Psoas muscle (tissue), 8 donors: ENCODE results near the gene FOXN1. TPM values are rescaled to one million over a fixed set of nuclear protein-coding genes. Genes with fewer than 3 reads are reported as not detected.
A peak's percentile ranks its signal among the peaks of the same experiment; 100 is the strongest.

Experiments
- ATAC-seq, 4 donors: fragments of 200-7000 bp; cut with Tn5 transposase; one replicate each; pipeline ENCODE4 v1.9.1; 2020; ENCODE audit warnings: moderate library complexity in 3 of 4, mild to moderate bottlenecking in 2 of 4
- DNase-seq, 2 donors: peaks; one replicate each; pipeline ENCODE4 v3.0.0-alpha.2; 2020
- H3K27ac ChIP-seq: fragments of 200-600 bp; one replicate; pipeline ENCODE4 v1.8.0; 2022
- H3K27me3 ChIP-seq, 3 donors: fragments of 200-600 bp in 1 of 3; one replicate each; pipeline versions ENCODE4 v1.6.1 to v1.8.0; 2013 to 2022; ENCODE audit warnings: low read length in 2 of 3, mild to moderate bottlenecking in 2 of 3, moderate library complexity in 1 of 3; ENCODE audit not compliant: insufficient read depth in 3 of 3
- H3K36me3 ChIP-seq, 2 donors: fragments of 200-600 bp in 1 of 2; one replicate each; pipeline versions ENCODE4 v1.6.1 to v1.8.0; 2013 to 2022; ENCODE audit warnings: low read depth in 1 of 2, mild to moderate bottlenecking in 1 of 2, moderate library complexity in 1 of 2; ENCODE audit not compliant: insufficient read depth in 1 of 2
- H3K4me1 ChIP-seq: fragments of 200-600 bp; one replicate; pipeline ENCODE4 v1.8.0; 2022
- H3K4me3 ChIP-seq: fragments of 200-600 bp; one replicate; pipeline ENCODE4 v1.8.0; 2022; ENCODE audit warnings: mild to moderate bottlenecking
- H3K9me3 ChIP-seq: fragments of 200-600 bp; one replicate; pipeline ENCODE4 v1.8.0; 2022
- WGBS, 3 donors: extraction: QIAGEN DNeasy Blood & Tissue Kit; methylation state at CpG; one replicate each; pipeline versions ENCODE4 v1.1.6 to v1.1.7; 2013; 5-methylcytosine and 5-hydroxymethylcytosine counted together
- intact Hi-C, 2 donors: fragments of 100-400 bp; cut with DNase I; formaldehyde crosslinking; loops; one replicate each; pipeline versions ENCODE4 v1.11.0 to v1.14.2; 2022
- polyA plus RNA-seq, 3 donors: library from polyadenylated mRNA; stranded (reverse); fragments of 200-250 nt; gene quantifications; one replicate each; pipeline ENCODE4 v1.2.3, GENCODE V29; 2013
- total RNA-seq, 4 donors: library from RNA; stranded (reverse); fragmentation: NEBNext Ultra II Directional in 2 of 4; extraction: Animal tissue kit (Norgen Biotek cat#: 25700) in 2 of 4; gene quantifications; one replicate each; pipeline versions ENCODE4 v1.2.1 to v1.2.4, GENCODE V29; 2021 to 2023
- TF ChIP-seq, protein P1 (sequence below): fragments of 200-600 bp; IDR thresholded peaks from one replicate; pipeline ENCODE4 v1.8.0; 2022; ENCODE audit warnings: antibody characterized with exemption
- donor health status: healthy with polysubstance abuse.
- donor health status: DM: no; HTN: no; CAD: no; lungs with moderate emphysema.
- donor health status: Bipolar disorder and iron deficiency.
- donor health status: healthy.
- donor health status: DM: yes; HTN: yes; CAD: no.
- donor health status: DM: no; HTN: no; CAD: no.
- donor health status: DM: no; HTN: no; CAD: no.
- donor health status: DM: yes; HTN: yes; CAD: no.

The FOXN1 gene
- total and polyA plus RNA-seq, 7 donors = not detected

DNA sequence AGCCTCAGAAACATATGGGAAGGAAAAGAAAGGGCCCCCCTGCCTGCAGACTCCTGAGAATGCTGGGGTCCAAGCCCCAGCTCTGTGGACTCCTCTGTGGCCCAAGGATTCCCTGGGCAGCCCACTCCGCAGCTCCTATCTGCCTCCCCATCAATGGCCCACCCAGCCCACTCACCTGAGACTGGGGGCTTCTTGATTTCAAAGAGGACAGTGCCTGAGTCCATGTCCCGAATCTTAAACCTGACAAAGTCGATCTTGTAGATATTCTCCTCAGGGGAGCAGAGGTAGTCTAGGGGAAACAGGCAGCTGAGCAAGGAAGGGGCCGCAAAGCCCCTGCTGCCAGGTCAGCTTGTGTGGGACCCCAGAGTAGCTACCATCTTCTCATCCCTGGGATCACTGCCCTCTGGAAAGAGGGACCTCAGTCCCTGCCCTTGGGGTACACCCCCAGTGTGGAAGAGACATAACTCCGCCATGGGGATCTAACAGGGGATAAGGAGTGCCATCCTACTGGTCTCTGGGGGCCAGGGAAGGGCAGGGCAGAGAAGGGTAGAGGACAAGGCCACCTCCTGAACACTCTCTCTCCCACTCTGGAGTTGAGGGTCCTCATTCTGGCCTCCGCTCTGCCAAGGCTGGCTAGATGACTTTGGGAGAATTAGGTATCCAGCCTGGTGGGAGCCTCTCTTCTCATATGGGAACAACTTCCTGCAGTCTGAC is 42.4 kb downstream of the FOXN1 start:
- H3K27ac ChIP-seq = no peak overlapping the region
- intact Hi-C loops = no loop called here
- 88 to 89% (median 89%) methylated on average over 6 of the region's 6 CpGs for WGBS, 3 donors

DNA sequence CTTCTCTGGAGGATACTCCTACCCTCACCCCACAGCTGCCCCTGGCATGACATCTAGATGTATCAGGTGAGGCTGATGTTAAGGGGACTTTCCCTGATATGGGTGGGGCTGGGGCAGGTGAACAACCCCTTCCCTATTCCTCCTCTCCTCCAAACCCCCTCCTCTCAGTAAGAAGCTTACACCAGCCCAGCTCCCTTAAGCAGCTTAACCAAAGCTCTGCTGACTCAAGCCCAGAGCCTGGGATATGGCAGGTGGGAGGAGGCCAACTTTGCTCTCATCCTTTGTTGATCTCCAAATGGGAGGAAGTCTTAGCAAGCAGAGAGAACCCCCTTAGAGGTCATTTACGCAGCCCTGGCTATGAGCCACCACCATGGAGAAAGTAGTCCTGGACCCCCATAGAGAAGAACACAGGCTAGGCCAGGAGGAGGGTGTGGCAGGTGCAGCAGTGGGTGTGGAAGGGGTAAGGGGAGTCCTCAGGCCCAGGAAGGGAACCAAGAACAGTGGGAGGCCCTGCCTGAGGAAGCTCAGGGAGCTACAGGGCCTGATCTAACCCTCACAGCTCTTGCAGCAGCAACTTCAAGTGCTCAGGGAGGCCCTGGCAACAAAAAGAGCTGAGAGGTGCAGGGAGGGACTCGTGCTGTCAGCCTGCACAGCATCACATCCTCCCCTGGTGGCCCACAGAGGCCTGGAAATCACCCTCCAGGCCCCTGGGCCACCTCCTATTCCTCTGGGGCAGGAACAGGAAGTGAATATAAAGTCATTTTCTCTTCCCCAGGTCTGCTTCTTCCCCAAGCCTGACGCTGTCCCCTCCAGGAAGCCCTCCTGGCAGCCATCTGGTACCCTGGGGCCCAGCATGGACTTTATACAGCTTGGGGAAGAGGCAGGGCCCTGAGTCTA is 43.3 kb downstream of the FOXN1 start:
- Histone ChIP-seq H3K27me3 (no peaks in the 10 kb centered on the region), H3K36me3 (peaks cover 0 to 23% of the 10 kb centered on the region in 2 donors), H3K4me3 (no peak overlapping the region), H3K4me1 (peaks cover 5% of the 10 kb centered on the region), H3K27ac (no peak overlapping the region), H3K9me3 (no peaks in the 10 kb centered on the region)
- WGBS, 3 donors = 77 to 84% (median 79%) methylated on average over 3 of the region's 3 CpGs
- no peak for DNase-seq
- TF ChIP-seq, protein P1, sequence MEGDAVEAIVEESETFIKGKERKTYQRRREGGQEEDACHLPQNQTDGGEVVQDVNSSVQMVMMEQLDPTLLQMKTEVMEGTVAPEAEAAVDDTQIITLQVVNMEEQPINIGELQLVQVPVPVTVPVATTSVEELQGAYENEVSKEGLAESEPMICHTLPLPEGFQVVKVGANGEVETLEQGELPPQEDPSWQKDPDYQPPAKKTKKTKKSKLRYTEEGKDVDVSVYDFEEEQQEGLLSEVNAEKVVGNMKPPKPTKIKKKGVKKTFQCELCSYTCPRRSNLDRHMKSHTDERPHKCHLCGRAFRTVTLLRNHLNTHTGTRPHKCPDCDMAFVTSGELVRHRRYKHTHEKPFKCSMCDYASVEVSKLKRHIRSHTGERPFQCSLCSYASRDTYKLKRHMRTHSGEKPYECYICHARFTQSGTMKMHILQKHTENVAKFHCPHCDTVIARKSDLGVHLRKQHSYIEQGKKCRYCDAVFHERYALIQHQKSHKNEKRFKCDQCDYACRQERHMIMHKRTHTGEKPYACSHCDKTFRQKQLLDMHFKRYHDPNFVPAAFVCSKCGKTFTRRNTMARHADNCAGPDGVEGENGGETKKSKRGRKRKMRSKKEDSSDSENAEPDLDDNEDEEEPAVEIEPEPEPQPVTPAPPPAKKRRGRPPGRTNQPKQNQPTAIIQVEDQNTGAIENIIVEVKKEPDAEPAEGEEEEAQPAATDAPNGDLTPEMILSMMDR = no peak
- intact Hi-C loops = no loop called here
- no peak for ATAC-seq

More for the DNA sequence above, 42.4 kb downstream of the FOXN1 start:
- TF ChIP-seq, protein P1 = no peak
- Histone ChIP-seq H3K4me3 (no peak overlapping the region), H3K36me3 (peaks cover 0 to 14% of the 10 kb centered on the region in 2 donors), H3K9me3 (no peaks in the 10 kb centered on the region), H3K27me3 (no peaks in the 10 kb centered on the region), H3K4me1 (peaks cover 5% of the 10 kb centered on the region)
- DNase-seq (no peak), ATAC-seq (no peak)

DNA sequence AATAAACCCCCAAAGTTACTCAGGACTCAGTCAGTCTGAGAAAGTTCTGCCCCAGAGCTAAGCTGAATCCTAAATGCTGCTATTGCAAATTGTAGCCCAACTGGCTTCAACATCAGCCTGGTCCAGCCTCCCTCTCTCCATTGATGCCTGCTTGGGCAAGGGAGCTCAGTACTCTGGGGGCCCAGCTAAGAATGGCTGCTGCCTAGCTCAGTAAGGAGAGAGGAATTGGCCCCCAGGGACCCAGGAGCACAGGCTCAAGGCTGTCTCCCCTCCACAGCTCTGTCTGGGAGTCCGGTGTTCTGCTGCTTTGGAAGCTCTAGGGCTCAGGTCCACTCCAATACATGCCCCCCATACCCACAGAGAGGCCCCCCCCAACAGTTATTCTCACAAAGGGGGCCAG is 44.7 kb downstream of the FOXN1 start:
- H3K27me3 ChIP-seq = no peaks in the 10 kb centered on the region
- no peak overlapping the region for H3K4me3 ChIP-seq
- DNase-seq = no peak
- H3K27ac ChIP-seq = no peak overlapping the region
- intact Hi-C loops = no loop called here
- WGBS, 3 donors = 75 to 100% (median 92%) methylated on average over 1 of the region's 1 CpG
- H3K9me3 ChIP-seq = no peaks in the 10 kb centered on the region
- no peak for ATAC-seq
- H3K36me3 ChIP-seq = peaks cover 0 to 37% of the 10 kb centered on the region in 2 donors
- TF ChIP-seq, protein P1 = no peak
- H3K4me1 ChIP-seq = peaks cover 5% of the 10 kb centered on the region

DNA sequence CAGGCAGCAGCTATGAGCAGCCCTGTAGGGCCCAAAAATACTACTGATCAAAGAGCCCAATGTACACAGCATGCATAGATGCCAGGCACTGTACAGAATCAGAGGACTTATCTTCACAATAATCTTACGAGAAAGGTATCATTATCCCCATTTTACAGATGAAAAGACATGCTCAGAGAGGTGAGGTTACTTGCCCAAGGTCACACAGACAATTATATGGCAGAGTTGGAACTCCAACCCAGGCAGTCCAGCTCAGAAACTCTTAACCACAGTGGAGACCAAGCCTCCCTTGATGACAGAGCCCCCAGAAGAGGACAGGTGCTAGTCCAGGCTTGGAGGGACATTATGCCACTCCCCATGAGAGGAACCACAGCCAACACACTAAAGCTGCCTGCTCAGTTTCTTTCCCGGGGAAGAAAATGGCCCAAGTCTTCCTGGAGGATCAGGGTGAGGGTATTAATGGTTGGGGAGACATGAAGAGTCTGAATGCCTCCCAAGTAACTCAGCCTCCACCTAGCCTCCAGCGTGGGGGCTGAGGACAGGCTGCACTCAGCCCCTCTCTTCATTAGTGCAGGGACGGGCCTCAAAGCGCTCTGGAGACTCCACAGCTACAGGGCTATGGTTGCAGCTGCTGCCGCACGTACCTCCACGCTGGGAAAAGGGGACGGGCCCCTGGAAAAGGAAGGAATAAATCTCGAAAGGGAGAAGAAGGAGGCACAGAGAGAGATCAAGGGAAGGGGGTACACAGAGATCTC is 45.5 kb downstream of the FOXN1 start:
- TF ChIP-seq, protein P1 = no peak
- intact Hi-C loops = no loop called here

More for the DNA sequence above, 45.5 kb downstream of the FOXN1 start:
- 17 to 29% (median 21%) methylated on average over 10 of the region's 10 CpGs for WGBS, 3 donors
- DNase-seq = no peak
- peak in 3 of 4 donors; percentile 4 to 6 (median 4) for ATAC-seq
- Histone ChIP-seq H3K4me3 (peak overlapping the region; percentile 91), H3K9me3 (no peaks in the 10 kb centered on the region), H3K27ac (no peak overlapping the region), H3K27me3 (no peaks in the 10 kb centered on the region), H3K4me1 (peaks cover 5% of the 10 kb centered on the region), H3K36me3 (peaks cover 0 to 44% of the 10 kb centered on the region in 2 donors)
